HL-60 (cell line): ENCODE data around the gene TADA2A.

Experiments used
- CTCF ChIP-seq: IDR thresholded peaks from one replicate; pipeline ENCODE4 v1.5.1; 2011; ENCODE audit warnings: low read length, control low read depth, inconsistent platforms; ENCODE audit not compliant: insufficient read depth
- SPI1 ChIP-seq: IDR thresholded peaks from 2 replicates; pipeline ENCODE4 v1.6.1; 2012; ENCODE audit warnings: low read depth, mild to moderate bottlenecking, borderline replicate concordance

GRCh38 chr17:37489197-37490001 is 82.7 kb downstream of the TADA2A start, which contains the start of gene DUSP14:
- TF ChIP-seq CTCF (no peak), SPI1 (no peak)
